DMS53 treated with DMSO at 0.1 percent for 48 hours (cell line): Measurements from ENCODE around the gene LTBP1.
"Not testable (repeated sequence)": the region's sequence is repeated elsewhere in the genome, so short reads cannot be mapped to it uniquely, and the experiment has no call there.

Source experiments
- DNase-seq: peaks from one replicate; lab custom pipeline; 2025; ENCODE audit not compliant: unreplicated experiment; lab: John Stamatoyannopoulos, UW

LTBP1 gene

GRCh38 chr2:32960238-32960637 is 13.5 kb downstream of the LTBP1 start:
- DNase-seq: no peak

DNA sequence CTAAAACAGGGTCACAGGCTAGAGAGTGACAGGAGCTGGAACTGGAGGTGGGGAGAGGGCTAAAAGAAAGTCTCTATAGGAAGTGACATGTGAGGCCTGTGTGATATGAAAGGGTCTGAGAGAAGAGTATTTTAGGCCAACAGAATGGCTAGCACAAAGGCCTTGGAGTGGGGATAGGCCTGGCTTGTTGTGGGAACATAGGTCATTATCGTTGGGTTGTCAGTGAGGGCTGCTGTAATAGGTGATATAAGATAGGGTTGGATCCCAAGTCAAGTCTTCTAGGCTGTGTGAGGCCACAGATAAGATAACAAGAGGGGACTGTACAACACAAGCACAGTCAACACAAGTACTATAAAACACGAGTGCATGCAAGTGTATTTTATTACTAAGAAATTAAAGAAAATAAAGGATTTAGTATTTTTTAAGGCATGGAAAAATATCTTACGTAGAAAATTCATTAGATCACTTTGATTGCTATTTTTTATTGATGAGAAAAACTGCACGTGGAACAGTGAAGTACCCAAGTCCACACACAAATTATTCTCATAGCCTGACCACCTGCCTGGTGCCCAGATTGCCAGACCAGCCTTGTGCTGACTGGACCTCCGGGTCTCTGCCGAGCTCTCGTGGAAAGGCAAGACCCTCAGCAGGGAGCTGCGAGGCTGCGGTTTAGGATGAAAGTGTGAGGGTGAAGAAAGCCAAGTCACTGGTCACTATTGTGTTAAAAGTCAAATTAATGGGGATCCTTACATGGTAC is 14.1 kb downstream of the LTBP1 start:
- DNase-seq: no peak

DNA sequence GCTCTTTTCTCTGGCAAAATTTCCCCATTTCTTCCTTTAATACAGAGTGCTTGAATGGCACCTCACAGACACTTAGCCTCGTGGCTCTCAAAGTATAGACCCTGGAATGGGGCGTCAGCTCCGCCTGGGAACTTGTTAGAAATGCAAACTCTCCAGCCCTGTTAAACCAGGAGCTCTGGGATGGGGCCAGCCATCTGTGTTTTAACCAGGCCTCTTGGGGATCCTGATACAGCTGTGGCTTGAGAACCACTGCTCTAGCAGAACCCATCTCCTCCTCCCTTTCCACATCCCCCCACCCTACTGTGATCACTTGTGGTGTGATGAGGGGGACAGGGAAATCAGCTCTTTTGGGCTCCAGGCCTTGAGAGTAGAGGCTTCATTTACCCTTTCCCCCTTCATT is 15.9 kb downstream of the LTBP1 start:
- no peak for DNase-seq

DNA sequence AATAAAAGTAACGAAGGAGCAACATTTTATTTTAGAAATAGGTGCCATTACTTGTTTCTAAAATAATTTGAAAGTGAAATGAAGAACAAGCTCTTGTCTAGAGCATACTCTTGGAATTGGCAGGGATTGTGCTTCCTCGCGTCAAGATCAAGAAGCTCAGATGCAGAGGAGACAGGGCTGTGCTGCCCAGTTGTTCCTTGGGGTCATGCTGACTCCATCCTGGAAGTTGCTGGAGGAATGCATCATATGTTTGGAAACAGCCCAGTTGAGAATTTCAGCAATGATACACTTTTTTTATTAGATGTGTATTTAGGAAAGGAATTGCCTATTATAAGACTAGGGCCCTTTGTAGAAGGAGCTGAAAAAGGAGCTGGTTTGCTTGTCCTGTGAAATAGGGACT is 17.2 kb downstream of the LTBP1 start:
- no peak for DNase-seq

- no peak for DNase-seq
These were observed 18.9 kb downstream of the LTBP1 start for GRCh38 chr2:32965523-32966171.

DNA sequence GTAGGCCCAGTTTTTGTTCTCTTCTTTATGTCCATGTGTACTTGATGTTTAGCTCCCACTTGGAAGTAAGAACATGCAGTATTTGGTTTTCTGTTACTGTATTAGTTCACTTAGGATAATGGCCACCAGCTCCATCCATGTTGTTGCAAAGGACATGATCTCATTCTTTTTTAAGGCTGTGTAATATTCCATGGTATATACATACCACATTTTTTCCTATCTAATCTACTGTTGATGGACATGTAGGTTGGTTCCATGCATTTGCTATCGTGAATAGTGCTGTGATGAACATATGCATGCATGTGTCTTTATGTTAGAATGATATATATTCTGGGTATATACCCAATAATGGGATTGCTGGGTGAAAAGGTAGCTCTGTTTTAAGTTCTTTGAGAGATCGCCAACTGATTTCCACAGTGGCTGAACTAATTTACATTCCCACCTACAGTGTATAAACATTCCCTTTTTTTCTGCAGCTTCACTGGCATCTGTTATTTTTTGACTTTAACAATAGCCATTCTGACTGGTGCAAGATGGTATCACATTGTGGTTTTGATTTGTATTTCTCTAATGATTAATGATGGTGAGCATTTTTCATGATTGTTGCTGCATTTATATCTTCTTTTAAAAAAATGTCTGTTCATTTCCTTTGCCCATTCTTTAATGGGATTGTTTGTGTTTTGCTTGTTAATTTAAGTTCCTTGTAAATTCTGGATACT is 22.9 kb downstream of the LTBP1 start:
- no peak for DNase-seq

GRCh38 chr2:32973772-32974171 is 27.0 kb downstream of the LTBP1 start:
- DNase-seq: not testable (repeated sequence)

- no peak for DNase-seq
These were observed 29.8 kb downstream of the LTBP1 start for GRCh38 chr2:32976409-32977063.

GRCh38 chr2:32977228-32977758 is 30.5 kb downstream of the LTBP1 start:
- no peak for DNase-seq

DNA sequence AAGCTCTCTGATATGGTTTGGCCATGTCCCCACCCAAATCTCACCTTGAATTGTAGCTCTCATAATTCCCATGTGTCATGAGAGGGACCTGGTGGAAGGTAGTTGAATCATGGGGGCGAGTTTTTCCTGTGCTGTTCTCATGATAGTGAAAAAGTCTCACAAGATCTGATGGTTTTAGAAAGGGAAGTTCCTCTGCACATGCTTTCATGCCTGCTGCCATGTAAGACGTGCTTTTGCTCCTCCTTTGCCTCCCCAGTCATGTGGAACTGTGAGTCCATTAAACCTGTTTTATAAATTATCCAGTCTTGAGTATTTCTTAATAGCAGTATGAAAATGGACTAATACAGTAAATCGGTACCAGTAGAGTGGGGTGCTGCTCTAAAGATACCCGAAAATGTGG is 34.9 kb downstream of the LTBP1 start:
- DNase-seq: no peak

DNA sequence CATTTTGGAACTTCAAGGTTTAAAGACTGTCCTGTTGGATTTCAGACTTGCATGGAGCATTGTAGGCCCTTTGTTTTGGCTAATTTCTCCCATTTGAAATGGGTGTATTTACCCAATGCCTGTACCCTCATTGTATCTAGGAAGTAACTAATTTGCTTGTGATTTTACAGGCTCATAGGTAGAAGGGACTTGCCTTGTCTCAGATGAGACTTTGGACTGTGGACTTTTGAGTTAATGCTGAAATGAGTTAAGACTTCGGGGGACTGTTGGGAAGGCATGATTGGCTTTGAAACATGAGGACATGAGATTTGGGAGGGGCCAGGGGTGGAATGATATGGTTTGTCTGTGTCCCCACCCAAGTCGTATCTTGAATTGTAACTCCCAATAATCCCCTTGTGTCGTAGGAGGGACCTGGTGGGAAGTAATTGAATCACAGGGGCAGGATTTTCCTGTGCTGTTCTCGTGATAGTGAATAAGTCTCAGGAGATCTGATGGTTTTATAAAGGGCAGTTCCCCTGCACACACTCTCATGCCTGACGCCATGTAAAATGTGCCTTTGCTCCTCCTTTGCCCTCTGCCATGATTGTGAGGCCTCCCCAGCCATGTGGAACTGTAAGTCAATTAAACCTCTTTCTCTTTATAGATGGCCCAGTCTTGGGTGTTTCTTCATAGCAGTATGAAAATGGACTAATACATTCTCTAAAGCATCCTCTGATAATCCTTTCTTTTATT is 36.6 kb downstream of the LTBP1 start:
- DNase-seq: not testable (repeated sequence)

DNA sequence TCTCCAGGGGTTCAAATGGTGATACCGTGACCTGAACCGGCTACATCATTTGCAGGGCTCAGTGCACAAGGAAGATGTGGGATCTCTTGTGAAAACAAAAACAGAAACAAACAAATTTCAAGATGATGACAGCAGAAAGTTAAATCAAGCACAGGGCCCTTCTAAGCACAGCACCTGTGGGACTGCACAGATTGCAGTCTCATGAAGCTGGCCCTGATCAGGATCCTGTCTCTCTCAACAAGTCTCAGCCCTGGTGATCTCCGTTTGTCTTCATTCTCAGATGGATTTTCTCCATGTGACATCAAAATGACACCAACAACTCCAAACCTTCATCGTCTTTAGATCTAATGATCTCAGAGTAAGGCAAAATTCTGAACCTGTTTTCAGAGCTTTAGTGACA is 39.7 kb downstream of the LTBP1 start:
- DNase-seq: no peak

DNA sequence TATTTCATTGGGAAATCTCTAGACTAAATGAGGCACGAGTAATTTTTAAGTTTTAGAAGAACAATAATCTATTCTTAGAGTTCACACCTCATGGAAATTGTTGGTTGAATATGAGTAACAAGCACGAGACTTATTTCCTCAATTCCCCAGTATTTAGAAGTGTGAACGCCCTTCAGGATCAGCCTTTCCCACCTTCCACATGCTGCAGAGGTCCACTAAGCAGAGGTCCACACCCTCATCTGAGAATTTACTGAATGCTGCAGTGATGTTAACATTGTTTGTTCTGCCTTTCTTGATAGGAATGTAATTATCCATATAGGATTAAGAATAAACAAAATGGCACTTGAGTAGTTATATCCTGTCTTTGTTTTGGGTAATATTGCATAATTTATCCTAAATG is 41.8 kb downstream of the LTBP1 start:
- DNase-seq: no peak

- DNase-seq: no peak
These were observed 43.8 kb downstream of the LTBP1 start for GRCh38 chr2:32990556-32990955.

- no peak for DNase-seq
These were observed 44.5 kb downstream of the LTBP1 start for GRCh38 chr2:32991091-32991845.

- no peak for DNase-seq
These were observed 46.3 kb downstream of the LTBP1 start for GRCh38 chr2:32993005-32993539.

DNA sequence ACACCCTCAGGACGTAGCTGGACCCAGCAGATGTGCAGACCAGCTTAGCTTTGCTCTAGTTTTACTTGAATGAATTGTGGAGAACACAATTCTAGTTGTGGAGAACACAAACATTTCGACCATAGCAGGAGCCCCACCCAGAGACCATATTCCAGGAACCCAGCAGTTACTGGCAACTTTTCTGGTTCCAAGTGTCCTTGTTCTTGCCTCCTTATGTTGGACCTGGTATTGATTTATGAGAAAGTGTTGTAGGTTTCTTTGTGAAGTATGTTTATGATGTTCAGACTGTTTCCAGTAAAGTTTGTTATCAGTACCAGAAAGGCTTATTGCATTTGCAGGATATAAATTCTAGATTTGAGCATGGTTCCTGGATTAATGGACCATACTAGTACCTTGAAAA is 51.0 kb downstream of the LTBP1 start:
- no peak for DNase-seq

GRCh38 chr2:33000986-33001385 is 54.2 kb downstream of the LTBP1 start:
- DNase-seq: no peak

DNA sequence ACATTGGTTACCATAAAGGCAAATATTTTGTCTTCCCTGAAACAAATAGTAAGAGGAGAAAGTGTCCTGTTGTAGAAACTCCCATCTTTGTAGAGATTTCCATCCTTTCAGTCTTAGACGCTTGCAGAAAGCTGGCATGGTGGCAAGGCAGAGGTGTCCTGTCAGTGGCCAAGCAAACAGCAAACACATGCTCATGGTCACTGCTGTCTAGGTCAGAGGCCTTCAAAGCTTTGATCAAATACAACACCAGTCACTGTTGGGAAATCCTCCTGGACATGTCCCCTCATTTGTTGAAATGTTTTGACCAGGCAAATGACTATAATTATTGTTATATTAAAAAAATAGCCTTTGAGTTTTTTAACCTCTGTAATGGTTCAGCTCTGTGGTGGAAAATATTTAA is 55.1 kb downstream of the LTBP1 start:
- DNase-seq: no peak

- DNase-seq: no peak
These were observed 56.1 kb downstream of the LTBP1 start for GRCh38 chr2:33002863-33003262.
